Neural progenitor cell (in vitro differentiated cells): ENCODE measurements around the gene MTG2.

Experiments used
- EZH2 ChIP-seq: fragments of 200-600 bp; sonication (generic); IDR thresholded peaks from 2 replicates; pipeline ENCODE4 v1.6.1; 2017; ENCODE audit warnings: antibody characterized with exemption, mild to moderate bottlenecking, moderate library complexity
- EZH2phosphoT487 ChIP-seq: fragments of 200-600 bp; sonication (generic); IDR thresholded peaks from 2 replicates; pipeline ENCODE4 v1.6.1; 2017; ENCODE audit warnings: antibody characterized with exemption
- TF ChIP-seq, protein P1 (sequence below): fragments of 200-600 bp; sonication (generic); IDR thresholded peaks from 2 replicates; pipeline ENCODE4 v1.5.1; 2017; ENCODE audit warnings: antibody characterized with exemption, mild to moderate bottlenecking

DNA sequence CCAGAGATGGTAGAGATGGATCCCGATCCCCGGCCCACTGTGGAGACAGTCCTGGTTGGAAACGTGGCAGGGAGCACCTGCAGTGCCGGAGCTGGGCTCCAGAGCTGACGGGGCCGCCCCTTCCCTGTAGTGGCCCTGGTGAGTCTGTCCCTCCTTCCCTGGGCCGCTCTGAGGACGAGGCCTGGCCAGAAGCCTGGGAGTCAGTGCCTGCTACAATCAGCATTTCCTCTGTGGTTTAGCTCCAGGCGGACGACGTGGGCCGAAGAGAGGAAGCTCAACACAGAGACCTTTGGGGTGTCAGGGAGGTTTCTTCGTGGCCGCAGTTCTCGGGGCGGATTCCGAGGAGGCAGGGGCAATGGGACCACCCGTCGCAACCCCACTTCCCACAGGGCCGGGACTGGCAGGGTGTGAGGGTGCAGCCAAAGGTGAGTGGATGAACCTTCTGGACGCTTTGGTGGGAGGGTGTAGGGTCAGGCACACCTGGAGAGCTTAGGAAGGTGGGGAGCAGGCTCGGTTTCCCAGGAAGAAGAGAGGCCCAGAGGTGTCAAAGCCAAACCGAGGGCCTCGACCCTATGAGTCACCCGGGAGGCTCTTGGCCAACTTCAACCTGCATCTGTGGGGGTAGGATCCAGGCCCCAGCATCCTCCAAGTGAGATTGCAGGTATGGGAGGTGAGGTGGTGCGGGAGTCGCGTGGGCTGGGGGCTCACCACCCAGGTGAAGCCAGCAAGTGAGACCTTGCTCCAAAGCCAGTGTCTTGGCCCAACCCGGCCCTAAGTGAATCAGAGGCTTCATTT is 49.6 kb upstream of the MTG2 start:
- TF ChIP-seq EZH2 (no peak), EZH2phosphoT487 (no peak)
- TF ChIP-seq, protein P1, sequence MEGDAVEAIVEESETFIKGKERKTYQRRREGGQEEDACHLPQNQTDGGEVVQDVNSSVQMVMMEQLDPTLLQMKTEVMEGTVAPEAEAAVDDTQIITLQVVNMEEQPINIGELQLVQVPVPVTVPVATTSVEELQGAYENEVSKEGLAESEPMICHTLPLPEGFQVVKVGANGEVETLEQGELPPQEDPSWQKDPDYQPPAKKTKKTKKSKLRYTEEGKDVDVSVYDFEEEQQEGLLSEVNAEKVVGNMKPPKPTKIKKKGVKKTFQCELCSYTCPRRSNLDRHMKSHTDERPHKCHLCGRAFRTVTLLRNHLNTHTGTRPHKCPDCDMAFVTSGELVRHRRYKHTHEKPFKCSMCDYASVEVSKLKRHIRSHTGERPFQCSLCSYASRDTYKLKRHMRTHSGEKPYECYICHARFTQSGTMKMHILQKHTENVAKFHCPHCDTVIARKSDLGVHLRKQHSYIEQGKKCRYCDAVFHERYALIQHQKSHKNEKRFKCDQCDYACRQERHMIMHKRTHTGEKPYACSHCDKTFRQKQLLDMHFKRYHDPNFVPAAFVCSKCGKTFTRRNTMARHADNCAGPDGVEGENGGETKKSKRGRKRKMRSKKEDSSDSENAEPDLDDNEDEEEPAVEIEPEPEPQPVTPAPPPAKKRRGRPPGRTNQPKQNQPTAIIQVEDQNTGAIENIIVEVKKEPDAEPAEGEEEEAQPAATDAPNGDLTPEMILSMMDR = no peak
